T-helper 2 cell treated with Interferon-gamma antibody and Interleukin-4, amounts not matched to agents 100 ng/mL and 5 ng/mL, for 36 hours (primary cell): ENCODE results near the gene EXOSC2. TPM values are rescaled to one million over a fixed set of nuclear protein-coding genes. Genes with fewer than 3 reads are reported as not detected.
"Not testable (repeated sequence)": the region's sequence is repeated elsewhere in the genome, so short reads cannot be mapped to it uniquely, and the experiment has no call there.

Experiments used
- intact Hi-C: fragments of 100-400 bp; cut with micrococcal nuclease; formaldehyde crosslinking; loops from one replicate; pipeline ENCODE4 v1.15.1; 2023
- total RNA-seq: library from RNA; stranded (reverse); gene quantifications from 2 replicates; pipeline ENCODE4 v1.2.3, GENCODE V29; 2022

The EXOSC2 gene
- total RNA-seq, 1 donor from 2014 or later, result 74.1 TPM

GRCh38 chr9:130666393-130667119 lies 27.0 kb upstream of the EXOSC2 start:
- intact Hi-C loops, result no loop called here

DNA sequence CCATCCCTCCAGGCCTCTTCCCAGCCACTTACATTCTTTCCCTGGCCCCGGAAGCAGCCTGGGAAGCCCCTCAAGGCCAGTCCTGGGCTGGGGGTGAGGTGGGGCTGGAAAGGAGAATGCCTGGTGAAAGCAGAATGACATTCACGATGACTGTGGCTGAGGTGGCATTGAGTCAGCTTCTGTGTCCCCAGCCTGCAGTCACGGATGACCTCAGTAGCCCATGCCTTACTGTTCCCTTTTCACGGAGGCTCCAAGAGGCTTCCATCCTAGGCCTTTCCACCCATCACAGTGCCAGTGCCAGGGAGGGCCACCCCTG lies 26.5 kb upstream of the EXOSC2 start:
- intact Hi-C loops, result no loop called here

DNA sequence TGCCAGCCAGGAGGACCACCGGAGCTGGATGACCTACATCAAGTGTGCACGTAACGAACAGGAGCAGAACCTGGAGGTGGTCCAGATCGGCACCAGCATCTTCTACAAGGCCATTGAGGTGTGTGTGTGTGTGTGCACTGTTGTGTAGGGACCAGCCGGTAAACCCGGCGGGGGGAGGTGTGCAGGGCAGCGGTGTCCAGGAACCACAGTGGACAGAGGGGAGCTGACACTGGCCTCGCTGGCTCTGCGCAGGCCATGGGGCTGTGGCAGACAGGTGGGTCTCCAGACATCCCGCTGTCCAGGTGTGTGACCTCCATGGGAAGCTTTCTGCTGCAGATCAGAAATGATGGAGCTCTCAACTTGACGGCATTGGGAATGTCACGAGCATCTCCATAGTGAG lies 25.4 kb upstream of the EXOSC2 start:
- intact Hi-C loops, result no loop called here

DNA sequence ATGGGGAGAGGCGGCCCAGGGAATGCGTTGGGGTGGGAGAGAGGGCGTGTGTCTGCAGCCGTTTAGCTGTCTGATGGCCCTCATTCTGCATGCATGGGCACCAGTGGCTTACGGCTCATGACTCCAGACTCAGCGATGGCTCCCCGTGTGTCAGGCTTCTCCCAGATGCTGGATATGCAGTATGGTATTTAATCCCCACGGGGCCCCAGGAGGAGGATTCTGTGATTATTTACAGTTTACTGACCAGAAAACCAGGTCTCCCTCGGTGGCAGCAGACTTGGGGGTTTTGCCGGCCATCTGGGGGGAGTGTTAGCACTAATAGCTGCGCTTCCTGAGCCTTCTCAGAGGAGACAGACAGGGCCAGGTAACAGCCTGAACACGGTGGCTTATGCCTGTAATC lies 24.9 kb upstream of the EXOSC2 start:
- intact Hi-C loops, result no loop called here

GRCh38 chr9:130669965-130670364 lies 23.6 kb upstream of the EXOSC2 start:
- intact Hi-C loops, result no loop called here

DNA sequence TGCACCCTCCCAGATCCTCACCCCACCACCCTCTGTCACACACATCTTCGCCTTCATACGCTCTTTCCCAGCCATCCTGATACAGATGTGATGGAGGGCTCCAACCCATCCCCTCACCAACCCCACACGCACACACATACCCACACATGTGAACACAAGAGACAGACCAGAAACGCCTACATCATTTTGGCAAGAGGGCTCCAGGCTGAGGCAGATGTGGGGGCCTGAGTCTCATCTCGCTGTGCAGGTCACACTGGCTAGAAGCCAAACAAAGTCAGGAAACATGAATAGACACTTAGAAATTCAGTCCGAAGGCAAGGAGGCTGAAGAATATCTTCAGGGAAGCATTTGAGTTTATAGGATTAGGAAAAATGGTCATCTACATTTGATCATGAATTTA lies 22.9 kb upstream of the EXOSC2 start:
- intact Hi-C loops, result no loop called here

DNA sequence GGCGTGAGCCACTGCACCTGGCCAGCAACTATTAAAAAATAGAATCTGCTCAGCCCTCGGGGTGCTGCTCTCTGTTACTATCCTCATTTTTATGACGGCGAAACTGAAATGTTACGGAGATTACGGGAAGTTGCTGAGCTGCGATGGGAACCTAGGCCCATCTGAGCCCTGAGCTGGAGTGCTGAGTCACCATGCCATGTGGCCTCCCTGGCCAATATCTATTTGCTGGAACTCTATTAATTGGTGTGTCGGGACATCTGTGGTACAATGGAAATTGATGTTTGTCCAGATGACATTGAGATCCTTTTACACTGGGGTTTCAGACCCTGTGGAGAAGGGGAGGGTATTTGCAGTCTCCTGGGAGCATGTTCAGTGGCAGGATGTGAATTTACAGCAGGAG lies 21.1 kb upstream of the EXOSC2 start:
- intact Hi-C loops, result no loop called here

DNA sequence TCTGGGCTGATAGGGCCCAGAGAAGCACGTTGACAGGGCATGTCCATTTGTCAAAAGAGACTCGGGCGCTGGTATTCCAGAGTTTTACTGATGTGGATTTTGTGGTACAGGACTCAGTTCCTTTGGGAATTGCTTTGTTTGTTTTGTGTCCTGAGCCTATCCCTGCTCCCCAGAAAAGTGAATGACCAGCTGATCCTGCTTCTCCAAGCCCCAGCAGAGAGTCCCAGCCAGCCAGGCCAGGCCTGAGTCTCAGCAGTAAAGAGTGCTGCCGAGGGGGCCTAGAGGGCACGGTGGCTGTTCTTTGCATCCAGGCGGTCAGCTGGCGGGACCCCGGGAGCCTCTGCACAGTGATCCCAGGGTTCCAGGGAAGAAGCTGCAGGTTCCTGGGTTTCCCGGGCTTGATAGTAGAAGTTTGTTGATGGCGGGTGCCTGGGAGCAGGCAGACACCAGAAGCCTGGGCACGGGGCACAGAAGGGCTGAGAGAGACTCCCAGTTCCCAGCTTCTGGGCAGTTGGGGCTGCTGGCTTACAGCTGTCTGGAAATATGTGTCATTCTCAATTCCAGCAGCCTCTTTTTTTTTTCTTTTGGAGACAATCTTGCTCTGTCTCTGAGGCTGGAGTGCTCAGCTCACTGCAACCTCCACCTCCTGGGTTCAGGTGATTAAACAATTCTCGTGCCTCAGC lies 20.5 kb upstream of the EXOSC2 start:
- intact Hi-C loops, result no loop called here

- intact Hi-C loops, result no loop called here
Observed at GRCh38 chr9:130675396-130675795, 18.2 kb upstream of the EXOSC2 start.

- intact Hi-C loops, result no loop called here
Observed at GRCh38 chr9:130677252-130677651, 16.3 kb upstream of the EXOSC2 start.

DNA sequence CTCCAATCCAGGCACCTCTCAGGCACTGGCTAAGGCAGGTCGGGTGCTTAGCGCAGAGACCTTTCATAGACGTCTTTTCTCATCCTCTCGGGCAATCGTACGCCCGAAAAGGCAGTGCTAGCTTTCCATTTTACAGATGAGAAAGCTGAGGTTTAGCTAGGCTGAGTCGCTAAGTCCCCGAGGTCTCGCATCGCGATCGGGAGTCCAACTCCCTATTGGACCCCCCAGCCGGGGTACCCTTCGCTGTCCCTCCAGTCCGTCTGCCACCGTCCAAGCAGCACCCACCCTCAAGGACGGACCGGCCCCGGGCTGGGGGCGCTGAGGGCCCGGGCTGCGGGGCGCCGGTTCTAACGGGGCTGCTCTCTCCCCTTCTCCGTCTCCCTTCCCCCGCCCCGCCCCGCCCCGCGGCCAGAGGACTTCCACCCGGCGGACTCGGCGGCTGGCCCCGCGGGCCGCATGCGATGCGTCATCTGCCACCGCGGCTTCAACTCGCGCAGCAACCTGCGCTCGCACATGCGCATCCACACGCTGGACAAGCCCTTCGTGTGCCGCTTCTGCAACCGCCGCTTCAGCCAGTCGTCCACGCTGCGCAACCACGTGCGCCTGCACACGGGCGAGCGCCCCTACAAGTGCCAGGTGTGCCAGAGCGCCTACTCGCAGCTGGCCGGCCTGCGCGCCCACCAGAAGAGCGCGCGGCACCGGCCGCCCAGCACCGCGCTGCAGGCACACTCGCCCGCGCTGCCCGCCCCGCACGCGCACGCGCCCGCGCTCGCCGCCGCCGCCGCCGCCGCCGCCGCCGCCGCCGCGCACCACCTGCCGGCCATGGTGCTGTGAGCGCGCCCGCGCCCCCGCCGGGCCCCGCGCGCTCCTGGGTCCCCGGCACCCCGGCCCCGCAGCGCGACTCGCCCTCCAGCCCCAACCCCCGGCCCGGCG lies 12.5 kb upstream of the EXOSC2 start:
- intact Hi-C loops, result no loop called here

GRCh38 chr9:130681769-130682420 lies 11.7 kb upstream of the EXOSC2 start:
- intact Hi-C loops, result loop anchor here (1.0 kb wide), 2 partner anchors 11 to 221 kb away; partner anchors contain the start of gene EXOSC2

GRCh38 chr9:130682421-130683121 lies 11.0 kb upstream of the EXOSC2 start:
- intact Hi-C loops, result loop anchor here (1.0 kb wide), 2 partner anchors 11 to 221 kb away; partner anchors contain the start of gene EXOSC2

GRCh38 chr9:130685104-130685503 lies 8.5 kb upstream of the EXOSC2 start:
- intact Hi-C loops, result no loop called here

DNA sequence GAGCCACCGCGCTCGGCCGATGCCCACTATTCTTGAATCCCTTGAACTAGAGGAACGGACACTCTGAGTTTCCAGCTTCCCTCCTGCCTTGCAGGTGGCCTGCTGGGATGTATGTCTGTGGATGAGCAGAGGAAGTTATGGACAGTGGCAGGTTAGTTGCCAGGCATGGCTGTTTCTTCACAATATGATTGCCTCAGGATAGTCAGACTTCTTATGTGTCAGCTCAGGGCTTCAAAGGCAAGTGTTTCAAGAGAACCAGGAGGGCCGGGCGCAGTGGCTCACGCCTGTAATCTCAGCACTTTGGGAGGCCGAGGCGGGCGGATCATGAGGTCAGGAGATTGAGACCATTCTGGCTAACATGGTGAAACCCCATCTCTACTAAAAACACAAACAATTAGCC lies 7.6 kb upstream of the EXOSC2 start:
- intact Hi-C loops, result not testable (repeated sequence)

GRCh38 chr9:130687615-130688014 lies 6.0 kb upstream of the EXOSC2 start:
- intact Hi-C loops, result no loop called here

DNA sequence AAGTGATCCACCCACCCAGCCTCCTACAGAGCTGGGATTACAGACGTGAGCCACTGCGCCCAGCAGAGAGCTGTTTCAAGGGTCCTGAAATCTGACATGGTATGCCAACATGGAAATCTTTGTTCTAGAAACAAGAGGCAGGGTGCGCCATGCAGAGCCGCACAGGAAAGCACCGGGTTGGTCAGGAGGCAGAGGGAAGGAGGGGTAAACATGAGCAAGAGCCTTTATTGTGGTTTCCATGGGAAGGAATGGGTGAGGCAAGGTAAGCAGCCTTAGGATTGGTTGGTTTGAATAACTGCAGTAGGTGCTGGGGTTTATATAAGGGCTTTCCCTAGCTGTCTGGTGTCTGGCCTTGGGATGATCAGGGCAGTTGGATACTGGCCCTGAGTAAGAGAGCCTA lies 5.5 kb upstream of the EXOSC2 start:
- intact Hi-C loops, result no loop called here

DNA sequence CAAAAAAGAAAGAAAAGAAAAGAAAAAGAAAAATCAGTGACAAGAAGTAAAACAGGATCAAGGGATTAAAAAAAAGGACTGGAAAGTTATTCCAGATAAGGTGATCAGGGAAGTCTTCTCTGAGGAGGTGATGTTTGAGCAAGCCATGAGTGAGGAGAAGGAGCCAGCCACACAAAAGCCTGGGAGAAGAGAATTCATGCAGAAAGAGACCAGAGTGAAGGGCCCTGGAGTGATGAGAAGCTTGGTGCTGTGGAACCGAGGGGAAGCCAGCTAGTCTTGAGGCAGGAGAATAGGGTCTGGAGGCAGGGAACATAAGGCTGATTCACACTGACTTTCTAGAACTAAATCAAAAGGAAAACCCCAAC lies 4.0 kb upstream of the EXOSC2 start:
- intact Hi-C loops, result no loop called here

DNA sequence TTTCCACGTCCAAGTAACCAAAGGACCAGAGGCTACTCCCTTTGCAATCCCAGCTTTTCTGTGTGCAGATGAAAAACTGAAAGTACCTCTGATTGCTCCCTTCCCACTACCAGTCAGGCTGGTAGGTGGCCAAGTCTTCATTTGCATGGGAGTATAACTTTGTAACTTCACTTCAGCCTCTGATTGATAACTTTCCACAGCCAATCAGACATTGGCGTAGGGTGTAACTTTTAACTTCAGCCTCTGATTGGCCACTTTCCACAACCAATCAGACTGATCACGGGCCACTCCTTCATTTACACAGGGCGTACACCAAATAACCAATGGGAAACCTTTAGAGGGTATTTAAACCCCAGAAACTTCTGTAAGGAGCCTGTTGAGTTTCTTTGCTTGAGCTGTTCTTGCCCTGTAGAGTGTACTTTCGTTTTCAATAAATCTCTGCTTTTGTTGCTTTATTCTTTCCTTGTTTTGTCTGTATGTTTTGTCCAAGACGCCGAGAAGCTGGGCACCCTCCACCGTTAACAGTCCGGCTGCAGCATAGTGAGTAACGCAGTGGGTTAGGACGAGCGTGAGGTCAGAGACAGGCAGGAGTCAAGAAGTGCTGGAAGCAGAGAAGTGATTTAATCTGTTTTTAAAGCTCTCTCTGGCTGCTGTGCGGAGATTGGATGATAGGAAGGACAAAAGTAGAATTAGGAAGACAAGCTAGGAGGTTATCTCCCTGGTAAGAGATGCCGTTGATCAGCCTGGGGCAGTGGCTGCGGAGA lies 3.5 kb upstream of the EXOSC2 start:
- intact Hi-C loops, result loop anchor here (5.0 to 10.0 kb wide), 2 partner anchors 113 to 435 kb away; partner anchors contain the start of genes FUBP3 and NUP214

DNA sequence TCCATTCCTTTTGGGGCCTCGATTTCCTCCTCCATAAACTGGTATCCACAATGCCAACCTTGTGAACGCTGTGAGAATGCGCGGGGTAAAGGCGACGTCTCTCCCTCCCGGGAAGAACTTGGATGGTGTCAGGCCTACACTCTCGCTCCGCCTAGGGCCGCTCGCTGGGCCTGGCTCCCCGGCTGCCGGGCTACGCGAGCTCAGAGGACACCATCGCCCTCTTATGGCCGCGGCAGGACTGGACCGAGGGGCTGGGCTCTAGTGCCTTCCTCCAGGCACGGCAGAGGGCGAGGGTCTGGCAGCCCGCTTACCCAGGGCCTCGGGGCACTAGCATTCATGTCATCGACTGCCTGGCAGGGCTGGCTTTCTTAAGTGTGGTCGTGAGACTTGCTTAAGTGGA lies 1.3 kb upstream of the EXOSC2 start:
- intact Hi-C loops, result loop anchor here (5.0 to 10.0 kb wide), 2 partner anchors 115 to 432 kb away; partner anchors contain the start of genes FUBP3 and NUP214
